22Rv1 (cell line): Measurements from ENCODE around the gene TNRC18.
"Not testable (repeated sequence)": the region's sequence is repeated elsewhere in the genome, so short reads cannot be mapped to it uniquely, and the experiment has no call there.

Experiments
- H3K27ac ChIP-seq: fragments of 450-650 bp; 2 replicates; pipeline ENCODE4 v1.5.1; 2017
- ZFX ChIP-seq: fragments of 450-650 bp; IDR thresholded peaks from 2 replicates; pipeline ENCODE4 v1.6.1; 2017; ENCODE audit warnings: antibody characterized with exemption, borderline replicate concordance
- TF ChIP-seq, protein P1 (sequence below): fragments of 450-650 bp; IDR thresholded peaks from 2 replicates; pipeline ENCODE4 v1.5.1; 2017; ENCODE audit warnings: mild to moderate bottlenecking

The TNRC18 gene

DNA sequence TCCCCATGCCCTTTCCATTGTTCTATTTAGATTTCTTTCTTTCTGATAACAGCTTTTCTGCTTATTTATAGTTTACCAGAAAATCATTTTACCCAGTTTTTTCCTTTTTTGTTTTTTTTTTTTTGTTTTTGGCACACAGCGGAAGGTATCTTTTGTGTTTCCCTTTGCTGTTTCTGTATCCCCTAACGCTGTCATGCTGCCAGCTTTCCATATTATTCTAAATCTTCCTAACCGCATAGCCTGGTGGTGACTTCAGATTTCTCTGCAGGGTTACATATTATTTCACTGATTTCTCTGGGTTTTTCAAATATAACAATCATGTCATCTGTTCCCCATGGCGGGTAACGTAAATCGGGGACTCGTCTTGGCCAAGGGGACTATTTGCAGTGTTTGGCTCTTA, 144.9 kb downstream of the TNRC18 start:
- TF ChIP-seq ZFX: no peak
- TF ChIP-seq, protein P1, sequence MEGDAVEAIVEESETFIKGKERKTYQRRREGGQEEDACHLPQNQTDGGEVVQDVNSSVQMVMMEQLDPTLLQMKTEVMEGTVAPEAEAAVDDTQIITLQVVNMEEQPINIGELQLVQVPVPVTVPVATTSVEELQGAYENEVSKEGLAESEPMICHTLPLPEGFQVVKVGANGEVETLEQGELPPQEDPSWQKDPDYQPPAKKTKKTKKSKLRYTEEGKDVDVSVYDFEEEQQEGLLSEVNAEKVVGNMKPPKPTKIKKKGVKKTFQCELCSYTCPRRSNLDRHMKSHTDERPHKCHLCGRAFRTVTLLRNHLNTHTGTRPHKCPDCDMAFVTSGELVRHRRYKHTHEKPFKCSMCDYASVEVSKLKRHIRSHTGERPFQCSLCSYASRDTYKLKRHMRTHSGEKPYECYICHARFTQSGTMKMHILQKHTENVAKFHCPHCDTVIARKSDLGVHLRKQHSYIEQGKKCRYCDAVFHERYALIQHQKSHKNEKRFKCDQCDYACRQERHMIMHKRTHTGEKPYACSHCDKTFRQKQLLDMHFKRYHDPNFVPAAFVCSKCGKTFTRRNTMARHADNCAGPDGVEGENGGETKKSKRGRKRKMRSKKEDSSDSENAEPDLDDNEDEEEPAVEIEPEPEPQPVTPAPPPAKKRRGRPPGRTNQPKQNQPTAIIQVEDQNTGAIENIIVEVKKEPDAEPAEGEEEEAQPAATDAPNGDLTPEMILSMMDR: no peak
- H3K27ac ChIP-seq: no peak overlapping the region

DNA sequence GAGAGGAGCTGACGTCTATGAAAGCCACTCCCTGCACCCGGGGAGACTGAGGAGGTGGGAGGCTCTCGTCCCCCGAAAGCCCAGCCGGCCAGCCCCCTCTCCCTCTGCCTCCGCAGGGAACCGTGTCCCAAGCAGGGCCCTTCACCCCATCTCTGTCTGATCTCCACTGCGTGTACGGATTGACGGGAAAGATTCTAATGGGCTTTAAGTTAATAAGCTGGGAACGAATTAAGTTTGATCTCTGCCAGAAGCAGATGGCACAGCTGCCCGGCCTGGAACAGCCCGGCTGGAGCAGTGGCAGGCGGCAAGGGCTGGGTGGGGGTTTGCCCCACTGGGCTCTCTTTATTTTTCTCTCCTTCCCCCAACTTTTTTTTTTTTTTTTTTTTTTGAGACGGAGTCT, 147.0 kb downstream of the TNRC18 start:
- TF ChIP-seq, protein P1: no peak
- no peak for TF ChIP-seq ZFX
- no peak overlapping the region for H3K27ac ChIP-seq

DNA sequence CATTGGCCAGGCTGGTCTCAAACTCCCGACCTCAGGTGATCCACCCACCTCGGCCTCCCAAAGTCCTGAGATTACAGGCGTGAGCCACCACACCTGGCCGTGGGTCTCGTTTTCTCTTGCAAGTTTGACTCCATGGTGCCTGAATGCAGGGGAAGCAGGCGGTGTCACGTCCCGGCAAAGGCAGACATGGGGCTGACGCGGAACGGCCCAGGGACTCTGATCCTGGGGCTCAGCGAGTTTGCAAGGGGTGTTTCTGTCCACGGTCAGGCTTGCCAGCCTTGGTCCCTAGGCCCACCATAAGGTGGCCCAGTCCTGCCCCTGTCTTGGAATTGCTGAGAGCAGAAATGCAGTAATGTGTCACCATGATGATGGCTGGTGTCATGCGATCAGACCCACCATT, 147.5 kb downstream of the TNRC18 start:
- H3K27ac ChIP-seq: not testable (repeated sequence)

DNA sequence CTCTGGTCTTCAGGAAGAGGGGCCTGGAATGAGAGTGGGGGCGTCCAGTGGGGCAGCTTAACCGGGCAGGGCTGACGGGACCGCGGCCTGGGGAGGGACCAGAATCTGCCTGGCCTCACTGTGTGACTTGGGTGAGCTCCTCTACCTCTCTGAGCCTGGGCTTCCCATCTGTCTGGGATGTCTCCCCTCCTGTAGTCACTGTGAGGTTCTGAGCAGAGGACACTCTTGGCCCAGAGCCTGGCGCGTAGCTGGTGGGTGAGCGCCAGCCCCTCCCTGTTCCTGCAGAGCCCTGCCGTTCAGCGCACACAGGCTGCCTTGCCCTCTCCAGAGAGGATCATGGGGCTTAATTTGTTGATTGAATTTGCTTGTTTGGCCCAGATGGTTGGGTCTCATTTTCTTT, 148.1 kb downstream of the TNRC18 start:
- not testable (repeated sequence) for H3K27ac ChIP-seq

DNA sequence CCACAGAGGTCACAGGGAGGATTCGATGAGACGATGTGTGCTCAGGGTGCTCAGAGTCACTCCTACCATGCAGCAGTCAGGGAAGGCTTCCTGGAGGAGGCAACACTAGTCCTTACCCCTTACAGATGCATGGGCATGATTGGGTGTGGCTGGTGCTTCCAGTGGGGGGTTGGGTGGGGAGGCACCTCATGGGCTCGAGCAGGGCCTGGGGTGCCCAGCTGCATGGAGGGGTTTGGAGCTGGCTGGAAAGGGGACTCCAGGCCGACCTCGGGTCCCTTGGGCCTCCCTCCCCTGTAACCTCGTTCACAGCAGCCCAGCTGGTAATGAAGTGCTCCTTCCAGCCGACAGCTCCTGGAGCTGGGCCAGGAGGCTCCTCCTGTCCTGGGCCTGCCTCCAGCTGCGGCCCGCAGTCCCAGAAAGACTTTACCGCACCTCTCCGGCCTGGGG, 148.6 kb downstream of the TNRC18 start:
- H3K27ac ChIP-seq: not testable (repeated sequence)

DNA sequence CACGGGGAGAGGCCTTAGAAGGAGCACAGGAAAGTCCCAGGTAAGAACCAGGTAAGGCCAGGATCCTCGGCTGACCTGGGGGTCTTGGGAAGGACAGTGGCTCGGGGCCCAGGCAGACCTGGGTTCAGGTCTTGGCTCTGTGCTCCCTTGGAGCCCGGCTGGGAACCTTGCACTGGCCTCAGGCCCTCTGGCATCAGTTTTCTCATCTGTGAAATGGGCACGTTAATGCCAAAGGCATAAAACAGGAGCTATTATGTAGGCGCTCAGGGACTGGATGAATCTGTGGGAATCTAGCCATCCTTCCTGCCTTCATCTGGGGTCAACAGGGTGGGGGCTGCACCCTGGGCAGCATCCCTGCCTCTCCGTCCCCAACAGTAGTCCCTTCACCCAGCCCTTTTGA, 149.2 kb downstream of the TNRC18 start:
- H3K27ac ChIP-seq: no peak overlapping the region
- TF ChIP-seq, protein P1: no peak
- no peak for TF ChIP-seq ZFX

DNA sequence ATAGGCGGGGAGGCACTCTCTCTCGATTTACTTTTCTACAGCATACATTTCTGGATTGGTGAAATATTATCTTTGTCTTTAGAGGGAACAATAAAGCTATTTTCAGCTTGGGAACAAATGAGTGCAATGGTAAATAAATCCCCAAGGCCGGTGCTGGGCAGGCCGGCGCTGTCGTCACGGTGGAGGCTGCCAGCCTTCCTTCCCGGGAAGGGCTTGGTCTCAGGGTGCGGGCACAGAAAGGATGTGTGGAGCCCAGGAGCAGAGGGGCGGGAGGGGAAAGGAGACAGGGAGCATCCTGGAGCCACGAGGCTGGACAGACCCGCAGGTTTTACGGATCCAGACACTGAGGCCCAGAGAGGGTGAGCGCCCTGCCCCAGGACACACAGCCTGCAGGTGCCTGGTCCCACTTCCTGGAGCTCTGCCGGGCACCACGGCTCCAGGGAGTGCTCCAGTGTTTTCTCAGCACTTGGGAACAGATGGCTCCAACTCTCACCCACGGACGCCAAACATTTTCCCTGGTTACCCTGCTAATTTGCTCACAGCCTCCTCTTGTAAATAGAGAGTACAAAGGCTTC, 149.7 kb downstream of the TNRC18 start:
- H3K27ac ChIP-seq: not testable (repeated sequence)

DNA sequence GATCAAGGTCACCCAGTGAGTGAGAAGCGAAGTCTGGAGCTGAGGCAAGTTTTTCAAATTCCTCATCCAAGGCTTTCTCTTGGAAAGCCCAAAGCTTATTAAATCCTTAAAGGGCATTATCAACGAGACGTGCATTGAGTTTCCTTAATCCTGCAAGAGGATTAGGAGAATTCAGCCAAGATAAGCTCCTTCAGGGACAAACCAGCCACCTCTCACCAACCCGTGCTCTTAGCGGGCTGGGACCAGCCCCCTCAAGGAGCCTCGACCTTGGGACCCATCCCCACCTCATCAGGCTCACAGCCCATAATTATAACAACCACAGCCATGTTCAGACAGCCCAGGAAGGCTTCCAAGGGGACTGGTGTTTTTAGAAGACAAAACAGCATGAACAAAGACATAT, 152.8 kb downstream of the TNRC18 start:
- no peak overlapping the region for H3K27ac ChIP-seq
- TF ChIP-seq, protein P1: no peak
- no peak for TF ChIP-seq ZFX

DNA sequence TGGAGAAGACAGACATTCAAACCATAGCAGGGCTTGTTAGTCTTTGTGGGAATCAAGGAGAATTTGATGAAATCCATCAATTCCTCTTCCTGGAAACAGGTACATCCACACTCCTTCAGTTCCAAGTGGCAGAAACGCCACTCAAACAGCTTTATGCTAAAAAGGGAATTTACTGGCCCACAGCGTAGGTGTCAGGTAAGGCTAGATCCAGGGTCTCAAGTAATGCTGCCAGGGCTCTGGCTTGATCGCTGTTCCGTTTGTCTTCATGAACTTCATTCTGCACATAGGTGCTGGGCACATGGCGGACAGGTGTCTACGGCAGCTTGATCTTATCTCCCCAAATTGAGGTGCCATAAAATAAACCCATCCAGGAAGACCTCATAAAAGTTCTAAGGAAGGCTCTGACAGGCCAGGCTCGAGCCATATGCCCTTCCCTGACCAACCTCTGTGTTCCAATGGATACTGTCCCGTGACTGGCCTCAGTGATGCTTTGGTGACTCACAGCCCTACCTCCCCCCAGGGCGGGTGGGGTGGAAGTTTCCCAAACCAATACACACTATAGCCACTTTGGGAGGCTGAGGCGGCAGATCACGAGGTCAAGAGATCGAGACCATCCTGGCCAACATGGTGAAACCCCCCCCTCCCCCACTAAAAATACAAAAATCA, 153.5 kb downstream of the TNRC18 start:
- H3K27ac ChIP-seq: not testable (repeated sequence)

DNA sequence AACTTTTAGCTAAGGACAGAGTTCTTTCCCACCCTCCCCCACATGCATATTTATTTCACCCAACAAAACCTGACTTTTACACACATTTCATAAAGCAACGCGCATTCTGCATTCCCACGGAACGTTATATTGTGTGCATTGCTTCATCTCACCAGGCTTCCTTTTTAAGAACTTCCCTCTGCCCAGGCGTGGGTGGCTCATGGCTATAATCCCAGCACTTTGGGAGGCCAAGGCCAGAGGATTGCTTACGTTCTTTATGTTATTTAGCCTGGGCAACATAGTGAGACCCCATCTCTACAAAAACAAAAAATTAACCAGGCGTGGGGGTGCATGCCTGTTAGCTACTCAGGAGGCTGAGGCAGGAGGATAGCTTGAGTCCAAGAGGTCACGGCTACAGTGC, 155.8 kb downstream of the TNRC18 start:
- not testable (repeated sequence) for H3K27ac ChIP-seq
